Measurements from ENCODE around the gene FSTL5.

Gene FSTL5

GRCh38 chr4:161714022-161714751 lies 449.6 kb downstream of the FSTL5 start:
- DNase-seq (ENCODE audit: low read depth in 2 of 2) = no peak

DNA sequence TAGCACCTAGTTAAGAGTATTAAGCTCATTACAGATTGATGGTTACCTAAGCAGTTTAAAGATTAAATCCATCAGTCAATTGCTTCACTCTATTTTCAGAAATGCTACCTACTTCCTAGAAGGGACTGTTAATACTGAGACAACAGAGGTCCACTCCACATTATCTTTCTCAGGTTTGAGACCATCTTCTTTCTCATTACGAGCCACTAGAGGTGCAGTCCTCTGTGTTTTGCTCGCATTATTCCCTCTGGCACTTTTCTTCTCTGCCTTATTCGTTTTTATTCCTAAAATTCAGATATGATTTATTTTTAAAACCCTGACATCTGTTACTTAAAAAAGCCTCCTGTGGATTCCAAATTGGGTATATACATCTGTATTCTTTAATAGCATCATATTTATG lies 459.1 kb downstream of the FSTL5 start:
- no peak for DNase-seq (ENCODE audit: low read depth in 2 of 2)

- DNase-seq (ENCODE audit: low read depth in 2 of 2) = no peak
Observed at GRCh38 chr4:161704040-161704439, 459.8 kb downstream of the FSTL5 start.

DNA sequence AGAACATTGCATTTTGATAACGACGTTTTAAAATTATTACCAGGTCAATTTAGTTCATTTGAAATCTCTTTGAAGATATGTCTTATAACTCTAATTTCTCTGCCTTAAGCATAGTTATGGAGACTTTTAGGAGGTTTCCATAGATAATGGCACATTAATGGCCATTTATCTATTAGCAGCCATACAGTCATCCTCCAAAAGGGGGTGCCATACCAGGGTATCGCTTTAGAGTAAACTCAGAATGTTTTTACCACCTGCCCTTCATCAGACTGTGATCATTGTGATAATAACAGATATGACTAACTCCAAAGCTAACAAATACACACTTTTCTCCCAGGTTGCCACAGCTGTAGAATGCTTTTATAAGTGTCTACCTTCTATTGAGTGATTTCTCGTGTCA lies 461.5 kb downstream of the FSTL5 start:
- DNase-seq (ENCODE audit: low read depth in 2 of 2) = no peak

DNA sequence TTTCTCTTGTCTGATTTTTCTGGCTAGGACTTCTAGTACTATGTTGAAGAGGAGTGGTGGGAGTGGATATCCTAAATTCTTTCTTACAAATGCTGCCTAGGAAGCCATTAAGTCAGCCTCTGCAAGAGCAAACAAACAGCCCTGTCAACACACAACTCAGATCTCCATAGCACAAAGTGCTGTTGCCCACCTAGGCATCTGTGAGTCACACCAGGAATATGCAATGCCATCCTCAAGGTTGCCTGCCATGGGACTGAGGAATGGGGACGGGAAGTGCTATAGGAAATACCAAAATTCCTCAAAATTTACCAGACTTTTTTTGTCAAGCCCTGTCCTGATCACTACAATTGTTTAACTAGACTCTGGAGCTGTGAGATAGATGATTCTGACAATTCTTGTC lies 466.9 kb downstream of the FSTL5 start:
- DNase-seq (ENCODE audit: low read depth in 2 of 2) = no peak

DNA sequence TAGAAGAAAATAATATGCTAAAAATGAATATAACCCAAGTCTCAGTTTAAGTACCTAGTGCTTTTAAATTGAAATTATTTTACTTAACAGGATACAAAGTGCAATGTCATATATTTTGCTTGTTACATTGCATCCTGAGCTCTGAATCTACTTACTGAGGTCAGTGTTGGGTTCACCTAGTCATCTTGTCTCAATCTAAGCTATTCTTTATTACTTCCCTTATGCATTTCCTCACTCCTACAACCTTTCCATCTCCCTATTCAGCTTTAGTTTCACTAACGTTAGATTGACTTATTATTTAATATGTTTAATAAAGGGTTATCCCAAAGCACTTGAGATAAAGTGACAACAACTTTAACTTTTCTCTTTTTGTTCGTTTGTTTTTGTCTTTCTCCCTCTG lies 483.7 kb downstream of the FSTL5 start:
- DNase-seq (ENCODE audit: low read depth in 2 of 2) = no peak

DNA sequence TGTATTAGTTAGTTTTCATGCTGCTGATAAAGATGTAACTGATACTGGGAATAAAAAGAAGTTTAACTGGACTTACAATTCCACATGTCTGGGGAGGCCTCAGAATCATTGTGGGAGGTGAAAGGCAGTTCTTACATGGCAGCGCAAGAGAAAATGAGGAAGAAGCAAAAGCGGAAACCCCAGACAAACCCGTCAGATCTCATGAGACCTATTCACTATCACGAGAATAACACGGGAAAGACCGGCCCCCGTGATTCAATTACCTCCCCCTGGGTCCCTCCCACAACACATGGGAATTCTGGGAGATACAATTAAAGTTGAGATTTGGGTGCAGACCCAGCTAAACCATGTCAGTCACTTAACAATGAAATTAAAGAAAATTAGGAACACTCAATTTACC lies 499.1 kb downstream of the FSTL5 start:
- DNase-seq (ENCODE audit: low read depth in 2 of 2) = no peak

- DNase-seq (ENCODE audit: low read depth in 2 of 2) = no peak
Observed at GRCh38 chr4:161663844-161664243, 500.0 kb downstream of the FSTL5 start.

DNA sequence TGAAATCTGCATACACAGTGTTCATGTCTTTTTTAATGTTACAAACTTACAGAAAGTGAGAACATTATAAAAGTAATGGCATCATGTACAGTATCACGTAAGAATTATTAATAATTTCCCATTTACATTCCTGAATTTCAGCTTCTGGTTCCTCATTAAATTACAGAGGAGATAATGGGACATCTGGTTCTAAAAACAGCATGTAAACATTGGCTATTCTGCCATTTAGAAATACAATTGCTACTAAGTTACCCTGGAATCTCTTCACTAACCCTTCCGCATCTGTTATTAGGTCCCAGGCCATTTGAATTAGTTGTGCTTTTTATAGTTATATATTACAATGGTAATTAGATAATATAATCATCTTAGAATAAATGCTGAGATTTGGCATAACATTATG lies 505.1 kb downstream of the FSTL5 start:
- no peak for DNase-seq (ENCODE audit: low read depth in 2 of 2)

DNA sequence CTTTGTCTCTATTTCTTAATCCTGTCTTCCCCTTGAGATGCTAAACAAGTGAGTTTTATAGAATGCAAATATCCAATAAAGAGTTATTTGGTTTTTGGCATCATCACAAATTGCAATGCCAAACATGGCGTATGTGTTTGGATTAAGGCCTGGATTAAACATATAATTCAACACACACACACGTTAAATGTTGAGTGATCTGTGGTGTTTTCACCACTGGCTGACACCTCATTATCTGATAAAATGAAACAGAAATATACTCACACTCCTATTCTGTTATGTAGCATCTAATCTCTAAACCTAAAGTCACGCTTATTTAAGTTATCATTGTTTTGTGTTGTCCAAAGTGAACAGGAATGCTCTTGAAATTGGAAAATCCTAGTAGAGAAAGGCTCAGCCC lies 506.2 kb downstream of the FSTL5 start:
- no peak for DNase-seq (ENCODE audit: low read depth in 2 of 2)

GRCh38 chr4:161656594-161656993 lies 507.2 kb downstream of the FSTL5 start:
- no peak for DNase-seq (ENCODE audit: low read depth in 2 of 2)

- no peak for DNase-seq (ENCODE audit: low read depth in 2 of 2)
Observed at GRCh38 chr4:161655148-161655547, 508.7 kb downstream of the FSTL5 start.

DNA sequence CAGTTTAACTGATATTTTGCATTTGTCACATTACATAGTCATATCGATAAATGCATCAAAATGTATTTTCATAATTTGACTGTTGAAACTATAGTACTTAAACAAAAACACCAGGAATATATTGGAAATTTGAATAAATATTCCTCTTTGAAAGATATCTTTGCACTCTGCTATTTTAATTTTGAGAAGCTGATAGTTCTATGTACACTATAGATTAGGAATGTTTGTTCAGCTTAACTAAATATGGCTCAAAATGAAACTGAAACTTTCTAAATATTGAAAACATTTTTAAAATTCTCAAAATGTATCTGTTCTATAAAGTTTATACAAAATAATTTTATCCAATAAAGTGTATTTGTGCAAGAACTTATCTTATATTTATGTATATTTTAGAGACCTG lies 510.1 kb downstream of the FSTL5 start:
- DNase-seq (ENCODE audit: low read depth in 2 of 2) = no peak

- DNase-seq (ENCODE audit: low read depth in 2 of 2) = no peak
Observed at GRCh38 chr4:161651586-161651985, 512.2 kb downstream of the FSTL5 start.

- no peak for DNase-seq (ENCODE audit: low read depth in 2 of 2)
Observed at GRCh38 chr4:161650812-161651211, 513.0 kb downstream of the FSTL5 start.

DNA sequence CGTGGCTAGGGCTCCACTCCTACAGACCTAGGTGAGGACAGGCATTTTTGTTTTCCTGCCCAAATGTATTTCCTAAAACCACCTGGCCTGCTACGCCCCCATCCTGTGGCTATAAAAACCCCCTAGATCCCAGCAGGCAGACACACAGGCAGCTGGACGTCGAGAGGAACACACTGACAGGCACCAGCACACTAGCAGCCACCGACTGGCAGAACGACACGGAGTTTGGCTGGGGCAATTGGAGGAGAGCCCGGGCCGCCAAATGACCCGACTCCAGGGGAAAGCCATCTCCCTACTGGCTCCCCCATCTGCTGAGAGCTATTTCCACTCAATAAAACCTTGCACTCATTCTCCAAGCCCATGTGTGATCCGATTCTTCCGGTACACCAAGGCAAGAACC lies 516.0 kb downstream of the FSTL5 start:
- DNase-seq (ENCODE audit: low read depth in 2 of 2) = no peak

DNA sequence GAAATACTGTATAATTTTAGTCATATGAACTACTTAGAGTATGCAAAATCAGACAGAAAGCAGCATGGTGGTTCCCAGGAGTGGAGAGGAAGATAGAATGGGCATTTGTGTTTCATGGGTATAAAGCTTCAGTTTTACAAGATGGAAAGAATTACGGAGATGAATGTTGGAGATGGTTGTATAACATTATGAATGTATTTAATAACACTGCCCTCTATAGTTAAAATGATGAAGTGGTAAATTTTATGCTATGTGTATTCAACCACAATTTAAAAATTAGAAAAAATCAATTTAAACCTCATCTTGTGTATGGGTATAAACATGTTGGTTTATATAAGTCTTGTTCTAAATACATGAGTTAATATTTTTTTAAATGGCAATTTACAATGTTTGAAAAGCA lies 521.1 kb downstream of the FSTL5 start:
- DNase-seq (ENCODE audit: low read depth in 2 of 2) = no peak

- DNase-seq (ENCODE audit: low read depth in 2 of 2) = no peak
Observed at GRCh38 chr4:161629694-161630441, 533.9 kb downstream of the FSTL5 start.

DNA sequence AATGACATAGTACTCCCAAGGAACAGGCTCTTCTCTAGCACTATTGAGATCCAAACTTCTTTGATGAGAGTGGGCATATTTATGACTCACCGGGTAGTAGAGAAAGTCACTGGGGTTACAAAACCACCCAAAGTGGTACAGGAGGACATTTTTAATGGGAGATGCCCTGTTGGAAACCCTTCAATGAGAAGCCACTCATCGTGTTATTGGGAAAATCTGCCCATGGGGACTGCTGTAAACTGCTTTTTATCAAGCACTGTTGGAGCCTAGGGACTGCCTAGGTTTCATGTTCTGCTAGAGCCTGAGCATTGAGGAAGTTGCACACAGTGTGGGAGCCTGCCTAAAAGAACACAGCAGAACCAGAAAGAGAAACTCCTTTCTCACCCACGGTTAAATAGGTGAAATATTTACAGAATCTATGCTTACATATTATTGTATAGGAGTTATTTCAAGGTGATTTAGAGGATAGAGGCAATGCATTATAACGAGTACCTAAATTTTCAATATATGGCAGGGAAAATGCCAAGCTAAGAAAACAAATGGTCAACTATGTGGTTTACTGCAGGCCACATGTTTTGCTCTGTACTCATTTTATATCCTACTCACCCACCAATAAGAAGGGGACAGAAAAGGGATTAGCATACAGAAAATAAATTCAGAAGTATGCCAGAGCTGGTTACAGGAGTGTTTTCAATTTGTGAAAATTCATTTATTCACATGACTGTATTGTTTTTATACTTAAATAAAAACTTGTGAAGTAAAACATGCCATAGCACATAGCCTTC lies 559.1 kb downstream of the FSTL5 start:
- no peak for DNase-seq (ENCODE audit: low read depth in 2 of 2)

DNA sequence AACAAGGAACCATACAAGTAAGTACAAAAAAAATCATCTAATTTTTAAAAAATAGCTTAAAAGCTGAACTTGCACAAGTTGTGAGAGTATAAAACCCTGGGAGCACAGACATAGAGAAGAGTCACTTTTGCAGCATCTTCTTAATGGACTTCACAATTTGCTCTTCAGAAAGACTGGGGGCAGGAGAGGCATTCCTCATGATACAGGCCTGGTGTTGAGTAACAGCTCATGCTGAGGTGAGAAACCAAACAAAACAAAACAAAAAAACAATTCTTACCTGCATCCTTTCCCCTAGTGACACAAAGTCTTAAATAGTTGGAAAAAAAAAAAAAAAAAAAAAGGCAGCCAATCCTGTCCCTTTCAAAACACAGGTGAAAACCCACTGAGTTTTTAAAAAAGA lies 562.8 kb downstream of the FSTL5 start:
- no peak for DNase-seq (ENCODE audit: low read depth in 2 of 2)

GRCh38 chr4:161595230-161595771 lies 568.5 kb downstream of the FSTL5 start:
- DNase-seq (ENCODE audit: low read depth in 2 of 2) = no peak

DNA sequence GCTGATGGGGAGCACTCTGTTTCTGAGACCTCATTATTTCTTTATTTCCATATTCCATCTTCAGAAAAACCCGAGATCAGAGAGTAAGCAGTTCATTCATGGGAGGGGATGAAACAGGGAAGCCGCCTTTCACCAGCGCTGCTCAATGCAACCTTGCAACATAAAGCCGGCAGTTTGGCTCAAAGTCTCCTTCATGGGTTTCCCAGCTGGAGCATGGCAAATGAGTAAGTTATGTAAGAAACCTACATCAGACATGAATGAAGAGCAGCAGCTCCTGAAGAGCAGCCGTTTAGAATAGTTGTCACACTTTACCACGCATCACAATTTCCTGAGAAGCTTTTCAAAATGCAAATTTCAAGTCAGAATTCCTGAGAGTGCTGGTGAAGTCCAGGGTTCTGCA lies 578.8 kb downstream of the FSTL5 start:
- no peak for DNase-seq (ENCODE audit: low read depth in 2 of 2)

Data from activated CD8-positive, alpha-beta memory T cell treated with anti-CD3 and anti-CD28 coated beads for 4 hours (primary cell).